IPS-18c (cell line): ENCODE data around the gene FLRT1.
"Not testable (repeated sequence)": the region's sequence is repeated elsewhere in the genome, so short reads cannot be mapped to it uniquely, and the experiment has no call there.

Source experiments
- H3K4me3 ChIP-seq: 2 replicates; pipeline ENCODE4 v1.7.0; 2013; ENCODE audit warnings: low read depth, mild to moderate bottlenecking, low read length, moderate library complexity; ENCODE audit not compliant: insufficient read depth
- H3K9me3 ChIP-seq: one replicate; pipeline ENCODE4 v1.6.1; 2013; ENCODE audit warnings: mild to moderate bottlenecking, low read length, moderate library complexity; ENCODE audit not compliant: control insufficient read depth, insufficient read depth

Gene FLRT1

DNA sequence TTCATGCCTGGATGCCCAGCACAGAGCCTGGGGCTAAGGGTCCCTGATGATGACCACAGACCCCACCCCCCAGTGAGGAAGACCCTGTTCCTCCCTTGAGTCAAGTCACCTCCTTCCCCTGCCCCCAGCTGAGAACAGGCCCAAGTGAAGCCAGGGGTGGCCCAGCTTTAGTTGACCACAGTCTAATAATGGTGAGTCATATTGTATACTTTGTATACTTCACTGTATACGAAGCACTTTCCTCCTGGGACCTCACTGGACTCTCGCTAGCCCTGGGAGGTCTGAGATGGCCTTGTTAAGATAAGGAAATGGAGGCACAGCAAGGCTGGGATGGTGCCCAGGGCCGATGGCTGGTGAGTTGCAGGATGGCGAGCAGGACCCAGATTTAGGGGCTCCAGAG lies 3.7 kb upstream of the FLRT1 start:
- H3K4me3 ChIP-seq, result no peak overlapping the region
- H3K9me3 ChIP-seq, result no peaks in the 10 kb centered on the region

DNA sequence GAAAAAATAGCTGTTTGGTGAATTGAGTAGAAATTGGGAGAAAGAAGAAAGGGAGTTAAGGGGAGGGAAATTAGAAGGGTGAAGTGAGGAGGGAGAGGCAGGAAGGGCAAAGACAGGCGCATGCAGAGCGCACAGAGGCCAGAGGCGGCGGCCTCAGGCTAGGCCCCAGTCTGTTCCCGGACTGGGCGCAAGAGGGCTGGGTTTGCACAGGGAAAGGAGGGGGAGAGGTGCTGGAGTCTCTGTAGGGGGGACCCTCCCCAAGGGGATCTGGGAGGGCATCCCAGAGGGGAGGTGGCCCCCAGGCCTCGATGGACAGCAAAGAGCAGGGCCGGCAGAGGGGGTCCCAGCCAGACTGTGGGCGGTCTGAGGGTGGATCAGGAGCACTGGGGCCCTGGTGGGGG lies 1.3 kb upstream of the FLRT1 start:
- H3K4me3 ChIP-seq, result no peak overlapping the region
- H3K9me3 ChIP-seq, result no peaks in the 10 kb centered on the region

DNA sequence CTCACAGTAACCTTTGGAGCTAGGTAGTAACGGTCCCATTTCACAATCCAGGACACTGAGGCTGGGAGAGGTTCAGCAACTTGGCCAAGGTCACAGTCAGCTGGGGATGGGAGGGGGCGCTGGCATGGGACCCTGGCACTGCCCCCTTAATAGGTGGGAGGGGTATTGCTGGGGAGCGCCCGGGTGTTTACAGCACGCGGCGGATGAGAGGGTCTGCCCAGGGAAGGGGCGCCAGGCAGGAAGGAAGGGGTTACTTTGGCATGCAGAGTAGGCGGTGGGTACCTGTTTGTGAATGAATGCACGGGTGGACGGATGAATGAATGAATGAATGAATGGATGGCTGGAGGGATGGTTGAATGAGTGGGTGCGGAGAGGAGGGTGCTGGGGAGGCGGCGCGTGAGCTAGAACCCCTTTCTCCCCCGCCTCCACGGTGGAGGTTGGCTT lies 628 bp upstream of the FLRT1 start:
- H3K9me3 ChIP-seq, result no peaks in the 10 kb centered on the region
- no peak overlapping the region; the same call in 1 of the 2 replicates for H3K4me3 ChIP-seq

DNA sequence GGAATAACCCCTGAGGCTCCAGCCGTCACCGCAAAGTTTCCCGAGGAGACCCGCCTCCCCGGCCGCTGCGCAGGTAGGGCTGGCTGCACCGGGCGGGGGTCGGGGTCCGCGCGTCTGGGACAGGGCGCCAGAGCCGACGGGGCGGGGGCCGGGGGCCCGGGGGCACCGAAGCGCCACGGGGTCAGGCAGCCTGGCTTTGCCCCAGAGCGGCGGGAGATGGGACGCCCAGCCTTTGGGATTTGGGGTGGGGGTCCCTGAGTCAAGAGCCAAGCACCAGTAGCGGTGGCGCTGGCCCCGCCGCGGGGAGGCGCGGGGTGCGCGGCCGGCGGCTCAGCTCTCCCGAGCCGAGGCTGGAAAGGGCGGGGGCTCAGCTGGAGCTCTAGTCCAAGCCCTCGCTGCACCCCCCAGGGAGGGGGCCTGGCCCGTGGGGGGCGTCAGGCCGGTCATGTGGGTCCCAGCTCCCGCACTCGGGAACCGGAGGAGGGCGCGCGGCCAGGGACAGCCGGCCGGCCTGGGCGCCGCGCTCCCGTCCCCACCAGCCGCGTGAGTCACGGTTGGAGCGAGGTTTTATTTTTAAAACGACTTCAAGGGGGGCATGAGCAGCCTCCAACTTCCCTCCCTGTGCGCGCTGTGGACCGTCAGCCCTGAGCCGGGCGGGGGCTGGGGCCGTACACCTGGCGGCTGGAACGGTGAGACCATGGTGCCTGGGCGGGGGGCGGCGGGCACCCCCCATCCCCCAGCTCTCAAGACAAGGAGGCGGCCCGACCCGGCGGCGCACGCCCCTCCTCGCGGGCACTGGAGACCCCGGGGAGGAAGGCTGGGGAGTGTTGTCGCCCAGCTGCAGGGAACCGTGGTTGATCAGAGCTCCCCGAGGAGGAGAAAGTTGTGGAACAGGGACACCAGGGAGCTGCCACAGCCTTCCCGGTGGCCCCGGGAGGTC lies 626 bp downstream of the FLRT1 start:
- no peaks in the 10 kb centered on the region for H3K9me3 ChIP-seq
- H3K4me3 ChIP-seq, result peak overlapping the region; percentile 46

DNA sequence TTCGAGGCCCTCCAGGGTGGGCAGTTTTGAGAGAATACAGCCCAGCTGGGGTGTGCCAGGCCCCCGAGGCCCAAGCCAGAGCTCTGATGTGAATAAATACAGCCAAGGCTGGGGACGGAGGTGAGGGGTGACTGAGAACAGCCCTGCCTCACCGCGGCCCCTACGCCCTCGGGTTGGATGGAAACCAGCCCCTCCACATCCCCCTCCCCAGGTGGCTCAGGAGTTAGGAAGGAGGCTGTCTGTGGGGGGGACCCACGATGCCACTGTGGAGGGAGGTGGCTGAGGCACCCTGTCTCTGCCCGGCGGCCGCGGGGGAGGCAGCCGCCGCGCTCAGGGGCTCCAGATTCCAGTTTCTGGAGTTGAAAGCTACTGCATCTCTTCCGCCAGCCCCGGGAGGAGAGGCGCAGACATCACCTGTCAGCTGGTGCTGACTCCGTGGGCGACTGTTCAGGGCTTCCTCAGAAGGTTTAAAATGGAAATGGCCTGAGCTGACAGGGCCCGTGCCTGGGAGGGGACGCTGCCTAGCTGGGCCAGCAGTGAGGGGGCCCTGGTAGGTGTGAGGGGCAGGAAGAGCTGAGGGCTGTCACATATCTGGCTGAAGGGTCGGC lies 1.4 kb downstream of the FLRT1 start:
- Histone ChIP-seq H3K9me3 (no peaks in the 10 kb centered on the region), H3K4me3 (peak overlapping the region; percentile 46)

DNA sequence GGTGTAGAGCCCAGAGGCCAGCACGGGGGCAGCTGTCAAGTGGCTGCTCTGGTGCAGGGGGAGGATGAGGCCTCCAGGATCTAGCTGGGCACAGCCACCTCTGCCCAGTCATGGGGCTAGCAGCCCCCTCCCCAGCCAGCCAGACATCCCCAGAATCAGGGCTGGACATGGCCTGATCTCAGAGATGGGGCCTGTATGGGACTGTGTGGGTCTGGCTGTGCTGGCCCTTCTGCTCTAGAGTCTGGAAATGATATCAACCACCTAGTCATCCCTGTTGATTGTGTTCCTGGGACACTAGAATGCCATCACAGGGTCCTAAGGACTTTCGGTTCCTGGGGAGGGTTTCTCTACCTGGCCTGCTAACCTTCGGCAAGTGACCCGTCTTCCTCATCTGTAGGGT lies 2.8 kb downstream of the FLRT1 start:
- Histone ChIP-seq H3K9me3 (no peaks in the 10 kb centered on the region), H3K4me3 (no peak overlapping the region)

GRCh38 chr11:64039012-64039665 lies 3.4 kb downstream of the FLRT1 start:
- no peaks in the 10 kb centered on the region for H3K9me3 ChIP-seq
- H3K4me3 ChIP-seq, result no peak overlapping the region

DNA sequence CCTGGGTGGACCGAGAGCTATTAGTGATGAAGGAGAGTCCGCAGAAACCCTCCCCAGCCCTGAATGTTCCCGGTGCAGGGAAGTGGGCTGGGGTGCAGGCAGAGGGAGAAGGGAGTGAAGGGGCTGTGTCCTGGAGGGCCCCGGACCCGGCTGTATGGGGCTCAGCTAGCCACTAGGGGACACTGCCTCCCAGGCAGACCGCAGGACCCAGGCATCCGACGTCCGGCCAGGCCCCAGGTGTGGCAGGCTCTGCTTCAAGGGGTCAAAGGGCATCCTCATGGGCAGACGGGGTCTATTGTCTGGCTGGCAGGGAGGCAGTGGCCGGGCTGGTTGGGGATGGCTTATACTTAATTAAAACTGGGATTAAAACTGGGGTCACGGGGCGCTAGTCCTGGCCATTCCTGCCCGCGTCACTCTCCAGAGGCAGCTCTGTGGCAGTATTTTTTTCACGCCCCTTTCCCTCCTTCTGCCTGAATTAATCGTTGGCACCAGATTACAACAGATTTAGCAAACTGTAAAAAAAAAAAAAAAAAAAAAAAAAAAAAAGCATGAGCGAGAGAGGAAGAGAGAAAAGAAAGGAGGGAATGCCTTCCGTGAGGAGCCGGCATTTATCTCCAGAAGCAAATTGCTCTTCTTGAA lies 5.1 kb downstream of the FLRT1 start:
- H3K9me3 ChIP-seq, result no peaks in the 10 kb centered on the region
- no peak overlapping the region for H3K4me3 ChIP-seq

DNA sequence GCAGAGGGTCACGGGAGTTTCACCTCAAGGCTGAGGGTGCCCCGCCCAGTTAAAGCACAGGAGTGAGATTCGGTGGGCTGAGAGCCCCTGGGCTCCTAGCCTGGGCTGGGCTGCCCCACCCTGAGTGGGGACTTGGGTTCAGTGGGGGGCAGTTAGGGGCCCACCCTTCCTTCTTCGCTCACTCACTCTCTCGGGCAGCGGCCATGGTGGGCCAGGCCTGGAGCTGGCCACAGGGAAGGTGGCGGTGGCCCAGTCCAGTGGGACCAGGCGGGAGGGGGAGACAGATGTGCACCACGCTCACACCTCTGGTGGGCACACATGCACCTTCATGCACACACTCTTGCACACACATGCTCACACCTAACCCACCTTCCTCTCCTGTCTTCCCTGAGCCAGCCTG lies 6.1 kb downstream of the FLRT1 start:
- no peaks in the 10 kb centered on the region for H3K9me3 ChIP-seq

DNA sequence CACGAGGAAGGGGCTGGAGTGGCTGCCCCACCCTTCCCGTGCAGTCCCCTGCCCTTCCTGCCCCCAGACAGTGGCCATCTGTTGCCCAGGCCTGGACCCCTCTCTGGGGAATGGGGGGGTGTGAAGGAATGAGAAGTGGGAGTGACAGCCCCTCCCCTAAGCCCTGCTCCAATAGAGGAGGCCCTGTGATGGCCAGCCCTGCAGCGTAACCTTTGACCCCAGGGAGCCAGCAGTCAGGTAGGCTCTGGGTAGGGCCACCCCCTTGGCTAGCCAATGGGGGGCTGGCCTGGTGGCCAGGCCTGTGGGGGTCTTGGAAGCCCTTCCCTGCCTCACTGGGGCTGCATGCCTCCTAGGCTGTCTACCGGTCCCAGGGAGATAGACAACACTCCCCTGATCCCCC lies 6.6 kb downstream of the FLRT1 start:
- Histone ChIP-seq H3K9me3 (no peaks in the 10 kb centered on the region), H3K4me3 (no peak overlapping the region)

More for the DNA sequence above, 6.1 kb downstream of the FLRT1 start:
- no peak overlapping the region for H3K4me3 ChIP-seq

DNA sequence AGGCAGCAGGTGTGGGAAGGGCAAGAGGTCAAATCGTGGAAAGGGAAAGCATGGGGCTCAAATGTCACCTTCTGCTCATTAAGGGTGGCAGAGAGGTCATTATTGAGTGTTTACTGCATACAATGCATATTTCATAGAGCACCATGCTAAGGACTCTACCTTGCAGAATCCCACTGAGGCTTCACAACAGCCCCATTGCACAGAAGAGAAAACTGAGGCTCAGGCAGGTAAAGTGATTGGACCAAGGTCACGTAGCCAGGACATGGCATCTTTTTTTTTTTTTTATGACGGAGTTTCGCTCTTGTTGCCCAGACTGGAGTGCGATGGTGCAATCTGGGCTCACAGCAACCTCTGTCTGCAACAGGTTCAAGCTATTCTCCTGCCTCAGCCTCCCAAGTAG lies 7.8 kb downstream of the FLRT1 start:
- H3K4me3 ChIP-seq, result no peak overlapping the region
- H3K9me3 ChIP-seq, result no peaks in the 10 kb centered on the region

DNA sequence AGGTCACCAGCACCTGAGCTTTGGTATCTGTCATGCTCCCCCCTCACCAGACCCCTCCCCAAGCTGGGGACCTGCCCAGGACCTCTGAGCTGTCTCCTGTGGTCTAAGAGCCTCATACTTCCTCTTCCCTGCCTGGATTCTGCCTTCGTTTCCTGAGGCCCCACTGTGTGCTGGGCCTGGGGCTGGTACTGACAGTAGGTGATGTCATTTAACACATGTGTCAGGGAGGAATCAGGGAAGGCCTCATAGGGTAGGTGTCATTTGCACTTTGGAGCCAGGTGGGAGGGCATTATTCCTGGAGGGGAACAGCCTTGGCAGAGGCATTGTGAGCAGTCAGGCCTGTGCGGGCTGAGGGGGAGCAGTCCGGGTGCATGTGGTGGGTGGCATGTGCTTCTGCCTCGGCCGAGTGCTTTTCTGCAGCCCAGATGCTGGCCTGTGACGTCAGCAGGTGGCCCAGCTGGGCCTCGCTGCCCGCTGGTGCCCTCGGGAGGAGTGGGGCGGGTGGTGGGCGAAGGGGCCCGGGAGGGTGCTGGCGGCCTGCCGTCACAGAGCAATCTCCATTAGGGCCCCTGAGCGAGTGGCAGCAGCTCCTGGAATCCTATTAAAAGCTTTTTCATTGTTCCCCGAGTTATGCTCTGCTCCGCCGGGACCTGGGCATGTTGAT lies 9.1 kb downstream of the FLRT1 start:
- Histone ChIP-seq H3K9me3 (no peaks in the 10 kb centered on the region), H3K4me3 (no peak overlapping the region)

DNA sequence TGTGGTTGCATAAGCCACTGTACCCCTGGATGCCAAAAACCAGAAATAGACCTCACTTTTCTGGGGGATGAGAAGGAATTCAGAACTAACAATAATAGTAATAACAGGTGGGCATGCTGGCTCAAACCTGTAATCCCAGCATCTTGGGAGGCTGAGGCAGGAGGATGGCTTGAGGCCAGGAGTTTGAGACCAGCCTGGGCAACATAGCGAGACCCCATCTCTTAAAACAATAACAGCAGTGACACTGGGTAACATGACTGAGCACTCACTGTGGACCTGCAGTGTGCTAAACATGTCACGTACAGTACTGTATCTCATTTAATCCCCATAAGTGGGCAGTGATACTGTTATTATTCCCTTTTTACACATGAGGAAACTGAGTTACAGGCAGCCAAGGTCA lies 10.0 kb downstream of the FLRT1 start:
- no peaks in the 10 kb centered on the region for H3K9me3 ChIP-seq
- no peak overlapping the region for H3K4me3 ChIP-seq

DNA sequence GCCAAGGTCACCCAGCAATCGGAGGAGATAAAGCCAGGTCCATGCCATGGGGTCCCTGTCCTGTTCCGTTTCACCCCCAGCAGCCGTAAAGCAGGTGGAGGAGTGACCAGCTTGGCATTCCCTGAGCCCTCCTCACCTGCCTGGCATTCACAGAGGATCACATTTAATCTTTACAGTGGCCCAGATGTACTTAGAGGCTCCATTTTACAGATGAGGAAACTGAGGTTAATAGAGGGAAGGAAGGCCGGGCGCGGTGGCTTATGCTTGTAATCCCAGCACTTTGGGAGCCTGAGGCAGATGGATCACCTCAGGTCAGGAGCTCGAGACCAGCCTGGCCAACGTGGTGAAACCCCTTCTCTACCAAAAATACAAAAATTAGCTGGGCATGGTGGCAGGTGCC lies 11.6 kb downstream of the FLRT1 start:
- not testable (repeated sequence) for H3K4me3 ChIP-seq, H3K9me3 ChIP-seq

DNA sequence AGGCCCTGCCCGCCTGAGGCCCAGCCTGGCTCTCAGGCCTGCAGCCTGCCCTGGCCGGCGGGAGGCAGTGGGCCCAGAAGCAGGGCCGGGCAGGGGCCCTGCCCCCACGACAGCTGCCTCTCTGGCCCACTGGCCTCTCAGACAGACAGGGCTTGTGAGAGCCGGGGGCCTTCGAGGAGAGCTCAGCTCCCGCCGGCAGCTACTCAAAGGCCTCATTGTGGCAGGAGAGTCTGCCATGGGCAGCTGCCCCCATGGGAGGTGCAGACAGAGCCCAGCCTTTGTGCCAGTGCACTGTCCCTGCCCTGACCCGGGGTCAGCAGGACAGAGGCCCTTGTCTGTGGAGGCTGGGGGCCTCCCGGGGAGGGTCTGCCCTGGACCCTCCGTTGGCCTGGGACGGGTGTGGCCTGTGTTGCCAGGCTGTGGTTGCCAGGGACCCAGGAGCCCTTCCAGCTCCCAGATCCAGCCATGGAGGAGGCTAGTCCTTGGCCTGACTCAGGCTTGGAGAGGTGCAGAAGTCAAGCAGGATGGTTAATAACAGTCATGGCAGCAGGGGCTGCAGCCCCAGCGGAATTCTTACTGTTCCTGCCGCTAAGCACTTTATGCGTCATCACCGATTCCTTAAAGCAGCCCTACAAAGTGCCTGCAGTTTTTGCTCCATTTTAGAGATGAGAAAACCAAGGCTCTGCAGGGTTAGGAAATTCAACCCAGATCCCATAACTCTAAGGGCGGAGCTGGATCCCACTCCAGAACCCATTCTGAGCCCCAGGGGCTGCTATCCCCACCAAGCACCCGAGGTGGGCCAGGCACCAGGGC lies 12.5 kb downstream of the FLRT1 start:
- Histone ChIP-seq H3K4me3 (no peak overlapping the region), H3K9me3 (no peaks in the 10 kb centered on the region)

DNA sequence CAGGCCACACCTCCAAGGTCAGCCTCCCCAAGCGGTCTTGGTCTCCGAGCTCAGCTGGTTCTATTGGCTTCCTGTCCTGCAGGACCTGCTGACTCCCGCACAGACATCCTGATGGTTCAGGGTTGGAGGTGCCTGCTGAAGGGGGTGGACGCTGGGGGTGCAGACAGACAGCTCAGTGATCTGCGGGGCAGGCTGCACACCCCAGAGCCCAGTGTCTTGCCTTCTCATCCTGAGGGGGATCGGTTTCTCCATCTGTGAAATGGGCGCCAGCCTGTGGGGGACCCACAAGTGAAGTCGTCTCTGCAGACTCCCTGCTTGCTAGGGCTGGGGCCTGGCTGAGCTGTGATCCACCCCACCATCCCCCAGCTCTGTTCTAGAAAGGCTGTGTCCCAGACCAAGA lies 13.8 kb downstream of the FLRT1 start:
- Histone ChIP-seq H3K9me3 (no peaks in the 10 kb centered on the region), H3K4me3 (no peak overlapping the region)
